Right atrium auricular region (tissue), 2 donors: Measurements from ENCODE around the gene KRTAP10-7. TPM values are rescaled to one million over a fixed set of nuclear protein-coding genes. Genes with fewer than 3 reads are reported as not detected.
A peak's percentile ranks its signal among the peaks of the same experiment; 100 is the strongest.
"Not testable (repeated sequence)": the region's sequence is repeated elsewhere in the genome, so short reads cannot be mapped to it uniquely, and the experiment has no call there.

Source experiments
- DNase-seq: peaks from one replicate; pipeline ENCODE4 v3.0.0-alpha.2; 2019; ENCODE audit warnings: low spot score
- H3K27ac ChIP-seq, 2 donors: fragments of 200-600 bp; sonication (generic); 1 replicate in 1 of 2; 2 replicates in 1 of 2; pipeline ENCODE4 v1.5.1; 2016 to 2019
- H3K27me3 ChIP-seq, 2 donors: fragments of 200-600 bp; sonication (generic); one replicate each; pipeline versions ENCODE4 v1.5.1 to v1.6.0; 2017 to 2019
- H3K36me3 ChIP-seq: fragments of 200-600 bp; sonication (generic); one replicate; pipeline ENCODE4 v1.5.1; 2016
- H3K4me1 ChIP-seq, 2 donors: fragments of 200-600 bp; sonication (generic); one replicate each; pipeline versions ENCODE4 v1.5.1 to v1.6.0; 2017 to 2019
- H3K4me3 ChIP-seq, 2 donors: fragments of 200-600 bp; sonication (generic); 1 replicate in 1 of 2; 2 replicates in 1 of 2; pipeline ENCODE4 v1.5.1; 2017 to 2019; ENCODE audit warnings: mild to moderate bottlenecking in 1 of 2, moderate library complexity in 1 of 2
- H3K9me3 ChIP-seq, 2 donors: fragments of 200-600 bp; sonication (generic); one replicate each; pipeline ENCODE4 v1.5.1; 2019
- CTCF ChIP-seq, 2 donors: fragments of 200-600 bp; sonication (generic); IDR thresholded peaks; one replicate each; pipeline ENCODE4 v1.5.1; 2019; ENCODE audit warnings: antibody characterized with exemption in 2 of 2
- total RNA-seq, 2 donors: library from RNA; depleted of rRNA; stranded (reverse); fragments of >200 nt; gene quantifications; one replicate each; pipeline ENCODE4 v1.1.0, GENCODE V29; 2016

The KRTAP10-7 gene
- total RNA-seq, 2 donors from 2014 or later: not detected

- no peak for TF ChIP-seq CTCF (IDR thresholded peaks at IDR 0.05)
- peak; percentile 16 for DNase-seq
- no peaks in the 10 kb centered on the region for H3K27me3 ChIP-seq
- no peaks in the 10 kb centered on the region for H3K4me1 ChIP-seq
- H3K27ac ChIP-seq: no peak overlapping the region
- H3K4me3 ChIP-seq: no peak overlapping the region
- no peaks in the 10 kb centered on the region for H3K36me3 ChIP-seq
- peaks cover 0 to 6% of the 10 kb centered on the region in 2 donors for H3K9me3 ChIP-seq
Observed at GRCh38 chr21:44571296-44571695, 29.1 kb upstream of the KRTAP10-7 start.

GRCh38 chr21:44571844-44572782 lies 28.3 kb upstream of the KRTAP10-7 start:
- Histone ChIP-seq H3K4me1 (no peaks in the 10 kb centered on the region), H3K27ac (no peak overlapping the region), H3K9me3 (peaks cover 0 to 12% of the 10 kb centered on the region in 2 donors), H3K4me3 (no peak overlapping the region), H3K27me3 (no peaks in the 10 kb centered on the region), H3K36me3 (no peaks in the 10 kb centered on the region)
- no peak for TF ChIP-seq CTCF (IDR thresholded peaks at IDR 0.05)
- peak; percentile 21 for DNase-seq

DNA sequence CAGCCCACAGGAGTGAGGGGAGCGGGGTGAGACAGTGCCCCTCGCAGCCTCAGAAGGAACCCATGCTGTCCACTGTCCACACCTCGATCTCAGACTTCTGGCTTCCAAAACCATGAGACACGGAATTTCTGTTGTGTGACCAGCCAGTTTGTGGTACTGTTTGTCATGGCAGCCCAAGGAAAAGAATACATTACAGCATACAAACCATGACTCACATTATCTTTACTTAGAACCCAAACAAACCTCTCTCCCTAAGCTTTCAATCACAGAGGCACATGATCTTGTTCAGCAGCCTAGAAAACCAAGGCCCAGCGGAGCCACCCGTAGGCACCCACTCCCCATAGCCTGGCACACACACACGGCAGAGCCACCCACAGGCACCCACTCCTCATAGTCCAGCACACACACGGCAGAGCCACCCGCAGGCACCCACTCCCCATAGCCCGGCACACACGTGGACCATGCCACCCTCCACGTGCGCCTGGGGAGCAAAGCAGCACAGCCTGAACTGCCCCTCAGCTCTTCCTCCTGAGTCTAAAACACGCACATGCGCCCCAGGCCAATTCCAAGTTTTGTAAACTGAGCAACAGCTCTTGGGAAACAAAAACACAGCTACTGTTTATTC lies 27.3 kb upstream of the KRTAP10-7 start:
- H3K9me3 ChIP-seq: peaks cover 0 to 16% of the 10 kb centered on the region in 2 donors
- H3K4me3 ChIP-seq: no peak overlapping the region
- H3K36me3 ChIP-seq: no peaks in the 10 kb centered on the region
- H3K27me3 ChIP-seq: no peaks in the 10 kb centered on the region
- no peak overlapping the region for H3K27ac ChIP-seq
- DNase-seq: peak; percentile 11
- no peaks in the 10 kb centered on the region for H3K4me1 ChIP-seq
- no peak for TF ChIP-seq CTCF (IDR thresholded peaks at IDR 0.05)

DNA sequence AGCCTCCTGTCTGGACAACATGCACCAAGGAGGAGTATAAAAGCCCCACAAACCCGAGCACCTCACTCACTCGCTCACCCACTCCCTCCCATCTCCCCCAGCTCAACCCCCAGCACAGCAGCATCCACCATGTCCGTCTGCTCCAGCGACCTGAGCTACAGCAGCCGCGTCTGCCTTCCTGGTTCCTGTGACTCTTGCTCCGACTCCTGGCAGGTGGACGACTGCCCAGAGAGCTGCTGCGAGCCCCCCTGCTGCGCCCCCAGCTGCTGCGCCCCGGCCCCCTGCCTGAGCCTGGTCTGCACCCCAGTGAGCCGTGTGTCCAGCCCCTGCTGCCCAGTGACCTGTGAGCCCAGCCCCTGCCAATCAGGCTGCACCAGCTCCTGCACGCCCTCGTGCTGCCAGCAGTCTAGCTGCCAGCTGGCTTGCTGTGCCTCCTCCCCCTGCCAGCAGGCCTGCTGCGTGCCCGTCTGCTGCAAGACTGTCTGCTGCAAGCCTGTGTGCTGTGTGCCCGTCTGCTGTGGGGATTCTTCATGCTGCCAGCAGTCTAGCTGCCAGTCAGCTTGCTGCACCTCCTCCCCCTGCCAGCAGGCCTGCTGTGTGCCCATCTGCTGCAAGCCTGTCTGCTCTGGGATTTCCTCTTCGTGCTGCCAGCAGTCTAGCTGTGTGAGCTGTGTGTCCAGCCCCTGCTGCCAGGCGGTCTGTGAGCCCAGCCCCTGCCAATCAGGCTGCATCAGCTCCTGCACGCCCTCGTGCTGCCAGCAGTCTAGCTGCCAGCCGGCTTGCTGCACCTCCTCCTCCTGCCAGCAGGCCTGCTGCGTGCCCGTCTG lies 26.6 kb upstream of the KRTAP10-7 start, which contains the start of gene KRTAP10-4:
TSS of gene KRTAP10-4 (plus strand) at position 100 of the 827 bp plus-strand sequence. CDS start at position 130, 30 bp downstream.
- H3K27me3 ChIP-seq: not testable (repeated sequence)

GRCh38 chr21:44574457-44575306 lies 25.7 kb upstream of the KRTAP10-7 start:
- no peaks in the 10 kb centered on the region for H3K4me1 ChIP-seq
- peak; percentile 28 for DNase-seq
- no peaks in the 10 kb centered on the region for H3K36me3 ChIP-seq
- no peak overlapping the region for H3K4me3 ChIP-seq
- TF ChIP-seq CTCF (IDR thresholded peaks at IDR 0.05): no peak
- H3K27me3 ChIP-seq: no peaks in the 10 kb centered on the region
- no peak overlapping the region for H3K27ac ChIP-seq
- H3K9me3 ChIP-seq: peaks cover 0 to 16% of the 10 kb centered on the region in 2 donors

More for the DNA sequence above, 26.6 kb upstream of the KRTAP10-7 start, which contains the start of gene KRTAP10-4:
- H3K4me1 ChIP-seq, H3K4me3 ChIP-seq, H3K36me3 ChIP-seq, H3K27ac ChIP-seq: not testable (repeated sequence)
- DNase-seq: peak; percentile 21
- H3K9me3 ChIP-seq: peaks cover 0 to 16% of the 10 kb centered on the region in 2 donors
